Measurements from ENCODE around the gene COMMD3. TPM values are rescaled to one million over a fixed set of nuclear protein-coding genes. Genes with fewer than 3 reads are reported as not detected.
A peak's percentile ranks its signal among the peaks of the same experiment; 100 is the strongest.

Gene COMMD3
- total RNA-seq, 2 donors from 2014 or later: 76.9 to 79.3 TPM

DNA sequence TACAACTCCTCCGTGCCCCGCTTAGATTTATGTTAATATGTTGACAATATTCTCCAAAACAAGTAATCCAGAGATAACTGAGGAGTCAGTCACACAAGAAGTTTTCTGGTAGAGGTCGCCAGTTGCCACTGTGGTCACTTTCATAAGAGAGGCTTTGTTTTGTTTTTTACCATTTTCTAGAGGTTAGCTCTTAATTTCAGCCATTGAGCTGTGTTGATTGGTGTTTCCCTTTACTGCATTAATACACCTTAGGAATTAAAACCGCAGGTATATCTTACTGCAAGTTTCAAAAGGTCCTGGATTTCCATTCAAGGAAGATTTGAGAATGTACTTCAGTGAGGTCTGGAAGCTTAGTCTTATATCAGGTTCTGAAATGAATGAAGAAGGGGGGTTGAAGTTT is 8.2 kb downstream of the COMMD3 start:
- peaks cover 62% of the 10 kb centered on the region for H3K36me3 Mint-ChIP-seq (ENCODE audit: low read depth)
- peaks cover 27% of the 10 kb centered on the region for H3K4me1 Mint-ChIP-seq
- H3K27ac Mint-ChIP-seq: peak overlapping the region; percentile 87

DNA sequence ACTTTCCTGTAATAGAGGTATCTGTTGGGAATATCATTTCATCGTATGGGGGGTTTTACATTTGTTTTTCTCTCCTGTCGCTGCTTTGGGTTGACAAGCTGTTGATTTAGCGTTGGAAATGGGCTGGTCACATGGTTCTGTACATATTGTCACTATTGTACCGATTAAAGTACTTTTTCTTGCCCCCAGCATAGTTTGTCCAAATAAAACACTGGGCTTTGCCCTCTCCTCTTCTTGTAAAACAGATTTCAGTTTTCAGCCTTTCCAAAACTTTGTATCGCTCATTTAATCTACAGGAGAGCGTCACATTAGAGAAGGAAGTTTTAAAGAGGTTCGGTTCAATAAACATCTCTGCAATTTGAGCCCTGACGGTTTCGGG is 8.7 kb downstream of the COMMD3 start:
- Mint-ChIP-seq H3K36me3 (ENCODE audit: low read depth) (peaks cover 62% of the 10 kb centered on the region), H3K27ac (peak overlapping the region; percentile 87), H3K4me3 (peak overlapping the region; percentile 96), H3K4me1 (peaks cover 26% of the 10 kb centered on the region), H3K9me3 (no peaks in the 10 kb centered on the region), H3K27me3 (peaks cover 7% of the 10 kb centered on the region)
- ATAC-seq (replicated peaks): no peak

More for the DNA sequence above, 8.2 kb downstream of the COMMD3 start:
- no peak for ATAC-seq (replicated peaks)
- Mint-ChIP-seq H3K9me3 (no peaks in the 10 kb centered on the region), H3K27me3 (peaks cover 7% of the 10 kb centered on the region), H3K4me3 (peak overlapping the region; percentile 96)

DNA sequence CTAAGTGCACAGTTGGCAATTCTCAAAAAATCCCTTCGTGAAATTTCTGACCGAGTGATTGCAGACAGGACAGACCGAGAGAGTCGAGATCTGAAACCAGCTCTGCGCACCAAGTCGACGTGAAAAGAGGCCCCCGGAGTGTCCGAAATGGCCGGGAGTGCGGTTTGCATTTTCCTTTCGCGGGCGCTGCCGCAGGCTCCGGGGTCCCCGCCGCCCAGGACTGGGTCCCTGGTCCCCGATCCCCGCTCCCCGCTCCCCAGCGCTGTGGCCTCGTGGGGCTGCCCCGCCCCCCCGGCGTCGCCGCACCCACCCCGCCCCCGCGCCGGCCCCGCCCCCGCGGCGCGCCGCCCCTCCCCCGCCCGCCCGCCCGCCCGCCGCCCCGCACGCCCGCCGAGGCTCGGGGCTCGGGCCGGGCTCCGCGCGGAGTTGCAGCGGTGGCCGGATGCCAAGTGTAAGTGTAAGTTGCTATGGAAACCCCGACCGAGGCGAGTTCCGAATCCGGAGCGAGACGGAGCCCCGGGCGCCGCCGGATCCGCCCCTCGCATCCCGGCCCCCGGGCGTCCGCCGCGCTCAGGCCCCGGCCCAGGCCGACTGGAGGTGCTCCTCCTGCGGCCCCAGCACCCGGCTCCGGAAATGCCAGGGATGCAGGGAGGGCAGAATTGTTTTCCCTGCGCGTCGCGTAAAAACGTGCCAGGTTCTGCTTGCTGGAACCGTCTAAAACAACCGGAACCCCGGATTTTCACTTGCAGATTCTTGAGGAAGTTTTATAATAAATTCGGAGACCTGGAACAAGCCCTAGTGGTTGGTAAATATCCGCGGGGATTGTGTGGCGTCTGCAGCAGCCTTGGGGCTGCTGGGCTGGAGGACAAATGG is 9.3 kb downstream of the COMMD3 start:
- no peaks in the 10 kb centered on the region for H3K9me3 Mint-ChIP-seq
- peaks cover 22% of the 10 kb centered on the region for H3K4me1 Mint-ChIP-seq
- peaks cover 60% of the 10 kb centered on the region for H3K36me3 Mint-ChIP-seq (ENCODE audit: low read depth)
- peak overlapping the region; percentile 87 for H3K27ac Mint-ChIP-seq
- peak overlapping the region; percentile 96 for H3K4me3 Mint-ChIP-seq
- peaks cover 7% of the 10 kb centered on the region for H3K27me3 Mint-ChIP-seq
- peak; percentile 57 for ATAC-seq (replicated peaks)

DNA sequence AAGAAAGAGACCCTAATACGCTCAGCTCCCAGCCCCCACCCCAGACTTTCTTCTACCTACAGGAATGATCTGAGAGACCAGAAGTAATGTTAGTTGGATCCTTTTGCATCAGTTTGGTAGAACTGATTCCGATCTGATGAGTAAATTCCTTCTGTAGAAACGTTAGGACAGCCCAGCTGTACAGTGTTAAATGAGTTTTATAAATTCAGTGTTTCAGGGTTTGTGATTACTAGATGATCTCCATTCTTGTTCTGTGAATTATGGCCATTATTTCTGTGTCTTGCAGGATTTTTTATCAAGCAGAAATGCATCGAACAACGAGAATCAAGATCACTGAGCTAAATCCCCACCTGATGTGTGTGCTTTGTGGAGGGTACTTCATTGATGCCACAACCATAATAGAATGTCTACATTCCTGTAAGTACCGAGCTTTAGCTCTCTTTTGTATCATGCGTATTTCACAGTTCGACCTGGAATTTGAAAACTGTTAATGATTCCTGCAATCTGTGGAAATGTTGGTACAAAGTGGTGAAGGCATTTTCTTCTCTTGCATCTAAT is 10.0 kb downstream of the COMMD3 start:
- ATAC-seq (replicated peaks): no peak
- peaks cover 7% of the 10 kb centered on the region for H3K27me3 Mint-ChIP-seq
- H3K9me3 Mint-ChIP-seq: no peaks in the 10 kb centered on the region
- H3K27ac Mint-ChIP-seq: peak overlapping the region; percentile 35
- peaks cover 22% of the 10 kb centered on the region for H3K4me1 Mint-ChIP-seq
- peaks cover 66% of the 10 kb centered on the region for H3K36me3 Mint-ChIP-seq (ENCODE audit: low read depth)
- H3K4me3 Mint-ChIP-seq: peak overlapping the region; percentile 60

DNA sequence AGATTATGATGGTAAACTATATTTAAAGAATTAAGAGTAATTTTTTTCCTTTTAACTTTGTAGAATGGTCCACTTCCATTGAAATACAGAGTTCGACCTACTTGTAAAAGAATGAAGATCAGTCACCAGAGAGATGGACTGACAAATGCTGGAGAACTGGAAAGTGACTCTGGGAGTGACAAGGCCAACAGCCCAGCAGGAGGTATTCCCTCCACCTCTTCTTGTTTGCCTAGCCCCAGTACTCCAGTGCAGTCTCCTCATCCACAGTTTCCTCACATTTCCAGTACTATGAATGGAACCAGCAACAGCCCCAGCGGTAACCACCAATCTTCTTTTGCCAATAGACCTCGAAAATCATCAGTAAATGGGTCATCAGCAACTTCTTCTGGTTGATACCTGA is 13.0 kb downstream of the COMMD3 start:
- peaks cover 26% of the 10 kb centered on the region for H3K4me1 Mint-ChIP-seq
- peaks cover 65% of the 10 kb centered on the region for H3K36me3 Mint-ChIP-seq (ENCODE audit: low read depth)
- H3K27ac Mint-ChIP-seq: no peak overlapping the region
- no peak for ATAC-seq (replicated peaks)
- peaks cover 3% of the 10 kb centered on the region for H3K27me3 Mint-ChIP-seq
- H3K9me3 Mint-ChIP-seq: peaks cover 4% of the 10 kb centered on the region
- no peak overlapping the region for H3K4me3 Mint-ChIP-seq

DNA sequence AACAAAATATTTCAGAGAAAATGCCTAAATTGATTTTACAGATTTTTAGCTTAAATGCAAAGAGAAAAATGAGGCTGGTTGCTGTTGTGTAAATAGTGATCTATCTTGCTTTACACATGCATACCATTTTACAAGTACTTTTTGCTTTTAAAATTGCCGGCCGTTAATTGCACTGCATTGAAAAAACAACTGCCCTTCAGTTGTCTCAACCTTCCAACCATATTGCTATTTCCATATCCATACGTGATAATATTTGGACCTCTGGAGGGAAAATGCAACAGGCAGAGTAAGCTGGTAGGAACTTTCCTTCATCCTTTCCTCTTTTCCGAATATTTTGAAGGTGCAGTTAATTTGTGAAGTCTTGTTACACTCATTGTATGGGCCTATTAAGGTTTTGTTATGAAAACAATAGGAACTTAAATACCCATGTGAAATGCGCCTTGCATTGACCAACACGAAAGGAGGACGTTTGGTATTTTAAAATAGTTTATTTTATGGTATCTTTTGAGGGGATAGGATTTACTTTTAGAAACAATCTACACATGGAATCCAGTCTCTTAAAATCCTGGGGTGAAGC is 16.0 kb downstream of the COMMD3 start:
- Mint-ChIP-seq H3K27me3 (peaks cover 4% of the 10 kb centered on the region), H3K4me1 (peaks cover 15% of the 10 kb centered on the region), H3K9me3 (peaks cover 4% of the 10 kb centered on the region), H3K27ac (peak overlapping the region; percentile 51), H3K36me3 (ENCODE audit: low read depth) (peaks cover 48% of the 10 kb centered on the region), H3K4me3 (peak overlapping the region; percentile 79)
- ATAC-seq (replicated peaks): no peak

DNA sequence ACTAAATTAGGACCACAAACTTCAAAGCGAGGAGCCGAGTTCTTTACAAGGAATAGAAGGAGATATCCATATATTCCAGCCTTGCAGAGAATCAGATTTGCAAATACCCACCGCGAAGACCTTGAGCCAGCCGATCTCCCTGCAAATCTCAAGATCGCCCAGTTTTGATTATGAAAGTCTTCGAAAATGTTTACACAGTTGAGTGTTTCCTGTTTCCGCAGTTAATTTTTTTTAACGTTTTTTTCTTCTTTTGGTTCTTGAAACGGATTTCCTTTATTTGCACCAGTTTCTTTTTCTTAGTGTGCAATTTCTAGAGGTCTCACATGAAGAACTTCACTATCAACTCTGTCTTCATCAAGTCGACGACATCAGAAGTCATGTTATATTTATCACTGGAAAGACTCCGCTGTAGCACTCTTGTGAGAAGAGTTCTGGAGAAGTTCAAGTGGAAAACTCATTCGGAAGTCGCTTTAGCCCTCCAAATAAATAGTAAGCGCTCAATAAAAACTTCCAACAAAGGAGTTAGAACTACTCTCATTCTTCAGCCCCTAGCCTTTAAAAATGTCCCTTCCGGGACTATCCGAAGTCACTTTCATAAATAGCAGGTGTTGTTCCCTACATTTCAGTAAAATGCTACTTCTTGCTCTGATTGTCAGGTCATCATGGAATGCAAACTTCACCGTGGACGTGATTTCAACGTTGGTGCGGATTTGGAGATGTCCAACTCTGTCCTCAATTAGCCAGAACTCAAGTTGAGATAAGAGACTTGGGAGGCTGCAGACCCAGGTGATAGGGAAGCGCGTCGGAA is 17.2 kb downstream of the COMMD3 start:
- Mint-ChIP-seq H3K4me1 (peaks cover 15% of the 10 kb centered on the region), H3K27me3 (peaks cover 11% of the 10 kb centered on the region), H3K27ac (peak overlapping the region; percentile 51), H3K36me3 (ENCODE audit: low read depth) (peaks cover 44% of the 10 kb centered on the region), H3K9me3 (peaks cover 4% of the 10 kb centered on the region), H3K4me3 (peak overlapping the region; percentile 79)
- ATAC-seq (replicated peaks): no peak

DNA sequence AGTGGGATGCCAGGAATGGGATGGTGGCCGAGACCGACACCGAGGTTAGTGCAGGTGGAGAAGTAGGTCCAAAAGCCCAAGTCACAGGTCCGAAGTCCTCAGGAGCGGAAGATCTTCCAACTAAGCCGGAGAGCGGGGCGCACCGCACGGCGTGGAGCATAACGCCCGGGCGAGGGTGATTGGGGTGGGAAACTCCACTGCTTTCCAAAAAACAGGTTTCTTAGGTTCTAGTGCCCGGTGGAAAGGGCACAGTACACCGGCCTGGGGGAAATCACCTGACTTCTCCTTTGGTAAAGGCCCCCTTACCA is 17.7 kb downstream of the COMMD3 start:
- H3K27me3 Mint-ChIP-seq: peaks cover 15% of the 10 kb centered on the region
- peaks cover 43% of the 10 kb centered on the region for H3K36me3 Mint-ChIP-seq (ENCODE audit: low read depth)
- H3K27ac Mint-ChIP-seq: peak overlapping the region; percentile 51
- peaks cover 4% of the 10 kb centered on the region for H3K9me3 Mint-ChIP-seq
- ATAC-seq (replicated peaks): no peak
- H3K4me1 Mint-ChIP-seq: peaks cover 15% of the 10 kb centered on the region
- peak overlapping the region; percentile 79 for H3K4me3 Mint-ChIP-seq

DNA sequence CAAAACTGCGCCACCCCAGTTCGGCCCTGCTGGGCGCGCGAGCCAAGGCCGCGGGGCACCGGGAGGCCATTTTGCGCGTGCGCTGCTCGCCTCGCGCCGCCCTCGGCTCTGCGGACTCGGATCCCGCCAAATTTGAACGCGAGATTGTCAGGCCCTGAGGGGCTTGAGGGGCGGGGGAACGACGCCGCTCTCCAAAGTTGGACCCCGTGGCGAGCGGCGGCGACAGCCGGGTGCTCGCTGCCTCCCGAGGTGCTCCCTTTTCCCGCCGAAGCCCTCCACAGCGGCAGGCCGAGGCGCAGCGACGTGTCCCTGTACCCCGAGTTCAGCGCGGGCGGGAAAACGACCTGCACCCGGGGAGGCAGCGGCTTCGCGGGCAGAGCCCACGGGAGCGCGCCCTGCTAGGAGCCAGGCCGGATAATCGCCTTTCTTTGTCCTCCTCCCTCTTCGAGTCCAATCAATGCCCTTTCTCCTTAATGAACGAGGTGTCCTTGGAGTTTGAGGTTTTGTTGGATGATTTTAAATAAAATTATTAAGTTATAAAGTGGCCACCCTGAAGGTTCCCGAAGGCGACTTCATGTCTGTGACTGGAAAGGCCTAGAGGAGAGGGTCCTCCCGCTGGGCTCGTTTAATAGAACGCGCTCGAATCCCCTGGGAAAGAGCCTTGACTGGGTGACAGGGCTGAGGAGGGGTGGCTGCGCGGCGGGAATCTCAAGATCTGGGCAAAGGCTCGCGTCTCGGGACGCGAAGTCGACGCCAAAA is 18.4 kb downstream of the COMMD3 start:
- H3K27ac Mint-ChIP-seq: peak overlapping the region; percentile 81
- no peak for ATAC-seq (replicated peaks)
- H3K27me3 Mint-ChIP-seq: peaks cover 15% of the 10 kb centered on the region
- peaks cover 15% of the 10 kb centered on the region for H3K4me1 Mint-ChIP-seq
- H3K9me3 Mint-ChIP-seq: peaks cover 4% of the 10 kb centered on the region
- H3K36me3 Mint-ChIP-seq (ENCODE audit: low read depth): peaks cover 37% of the 10 kb centered on the region
- H3K4me3 Mint-ChIP-seq: peak overlapping the region; percentile 80

DNA sequence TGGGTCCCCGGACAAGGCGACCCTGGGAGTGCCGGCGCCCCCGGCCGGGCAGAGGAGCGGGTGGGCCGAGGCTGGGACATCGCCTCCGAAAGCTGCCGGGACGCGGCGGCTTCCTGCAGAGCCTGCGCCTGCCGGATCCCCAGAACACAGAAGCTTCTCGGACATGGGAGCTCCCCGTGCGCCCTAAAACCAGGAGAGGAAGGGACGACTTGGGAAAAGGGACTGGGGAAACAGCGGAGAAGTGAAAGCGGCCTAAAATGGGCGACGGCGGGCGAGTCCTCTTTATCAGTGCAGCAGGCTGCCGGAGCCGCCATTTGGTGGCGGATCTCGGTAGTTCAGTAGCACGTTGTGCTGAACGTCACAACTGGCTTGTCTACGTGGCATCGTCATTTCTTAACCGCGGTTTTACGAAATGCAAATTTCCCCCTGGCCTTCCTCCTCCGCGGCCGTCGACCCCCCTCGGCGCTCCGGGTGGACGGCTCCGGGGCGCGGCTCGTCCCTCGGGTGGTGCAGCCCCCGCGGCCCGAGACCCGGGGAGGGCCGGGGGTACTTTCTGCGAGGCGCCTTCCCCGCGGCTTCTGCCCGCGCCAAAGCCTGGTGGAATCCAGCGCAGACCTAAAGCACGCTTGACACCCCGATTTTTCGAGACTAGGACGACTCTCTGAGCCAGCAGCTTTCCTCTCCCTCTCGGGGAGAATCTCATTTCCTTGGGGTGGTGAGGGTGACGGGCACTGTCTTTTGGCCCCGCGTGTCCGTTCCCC is 19.2 kb downstream of the COMMD3 start:
- peak; percentile 76 for ATAC-seq (replicated peaks)
- Mint-ChIP-seq H3K4me1 (peaks cover 15% of the 10 kb centered on the region), H3K27me3 (peaks cover 15% of the 10 kb centered on the region), H3K27ac (peak overlapping the region; percentile 81), H3K36me3 (ENCODE audit: low read depth) (peaks cover 37% of the 10 kb centered on the region), H3K4me3 (peak overlapping the region; percentile 80), H3K9me3 (peaks cover 4% of the 10 kb centered on the region)

DNA sequence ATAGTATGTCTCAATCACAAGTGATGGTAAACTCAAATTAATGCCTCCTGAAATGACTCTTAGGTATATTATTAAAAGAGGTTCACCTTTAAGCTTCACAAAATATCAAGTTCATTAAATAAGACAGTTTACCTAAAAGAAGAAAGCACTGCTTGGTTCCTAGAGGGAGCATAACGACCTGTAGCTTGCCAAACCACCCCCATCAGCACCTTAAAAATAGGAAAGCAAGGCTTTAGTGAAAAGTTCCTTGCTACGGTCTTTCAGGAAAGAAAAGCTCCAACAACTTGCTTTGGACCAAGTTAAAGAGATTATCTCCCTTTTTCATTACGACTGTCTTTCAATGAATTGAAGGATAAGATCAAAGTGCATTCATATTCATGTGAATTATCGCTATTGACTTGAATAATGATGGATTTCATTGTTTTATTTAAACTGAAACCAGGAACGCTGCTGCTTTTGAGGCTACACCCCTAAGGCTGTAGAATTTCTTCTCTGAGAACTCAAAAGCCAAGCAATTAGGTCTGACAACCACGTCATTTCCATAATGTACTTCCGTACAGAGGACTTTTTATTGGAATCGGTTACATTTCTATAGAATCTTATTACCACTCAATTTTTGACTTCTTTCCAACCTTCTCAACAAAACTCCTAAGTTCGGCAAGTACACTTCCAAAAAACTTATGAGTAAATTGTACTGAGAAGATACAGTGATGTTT is 22.2 kb downstream of the COMMD3 start:
- Mint-ChIP-seq H3K27ac (no peak overlapping the region), H3K27me3 (peaks cover 32% of the 10 kb centered on the region), H3K4me3 (peak overlapping the region; percentile 85), H3K4me1 (peaks cover 3% of the 10 kb centered on the region), H3K36me3 (ENCODE audit: low read depth) (peaks cover 26% of the 10 kb centered on the region), H3K9me3 (peaks cover 4% of the 10 kb centered on the region)
- no peak for ATAC-seq (replicated peaks)

DNA sequence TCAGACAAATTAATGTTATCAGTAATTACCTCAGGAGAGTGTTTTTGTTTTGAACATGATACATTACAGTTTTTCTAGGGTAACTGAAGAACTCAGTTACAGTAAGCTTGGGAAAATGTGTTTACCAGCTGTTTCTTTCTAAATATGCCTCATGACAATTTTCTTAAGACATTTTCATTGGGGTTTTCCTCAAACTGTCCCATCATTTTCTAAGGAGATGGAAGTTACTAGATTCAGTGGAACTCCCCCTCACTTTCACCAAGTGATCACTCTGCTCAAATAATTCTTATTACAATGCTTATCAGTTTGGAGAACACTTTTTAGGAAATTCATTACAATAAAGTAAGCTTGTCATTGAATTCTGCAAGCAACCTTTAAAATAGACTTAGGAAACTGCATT is 22.7 kb downstream of the COMMD3 start:
- Mint-ChIP-seq H3K27me3 (peaks cover 37% of the 10 kb centered on the region), H3K4me1 (no peaks in the 10 kb centered on the region), H3K9me3 (no peaks in the 10 kb centered on the region), H3K36me3 (ENCODE audit: low read depth) (peaks cover 20% of the 10 kb centered on the region), H3K27ac (no peak overlapping the region), H3K4me3 (peak overlapping the region; percentile 85)
- ATAC-seq (replicated peaks): no peak
